ENCODE measurements around the gene PCDHA5. TPM values are rescaled to one million over a fixed set of nuclear protein-coding genes. Genes with fewer than 3 reads are reported as not detected.
A peak's percentile ranks its signal among the peaks of the same experiment; 100 is the strongest.
"Not testable (repeated sequence)": the region's sequence is repeated elsewhere in the genome, so short reads cannot be mapped to it uniquely, and the experiment has no call there.

Gene PCDHA5
- total RNA-seq, 1 experiment from 2014 or later: 0.40 TPM

DNA sequence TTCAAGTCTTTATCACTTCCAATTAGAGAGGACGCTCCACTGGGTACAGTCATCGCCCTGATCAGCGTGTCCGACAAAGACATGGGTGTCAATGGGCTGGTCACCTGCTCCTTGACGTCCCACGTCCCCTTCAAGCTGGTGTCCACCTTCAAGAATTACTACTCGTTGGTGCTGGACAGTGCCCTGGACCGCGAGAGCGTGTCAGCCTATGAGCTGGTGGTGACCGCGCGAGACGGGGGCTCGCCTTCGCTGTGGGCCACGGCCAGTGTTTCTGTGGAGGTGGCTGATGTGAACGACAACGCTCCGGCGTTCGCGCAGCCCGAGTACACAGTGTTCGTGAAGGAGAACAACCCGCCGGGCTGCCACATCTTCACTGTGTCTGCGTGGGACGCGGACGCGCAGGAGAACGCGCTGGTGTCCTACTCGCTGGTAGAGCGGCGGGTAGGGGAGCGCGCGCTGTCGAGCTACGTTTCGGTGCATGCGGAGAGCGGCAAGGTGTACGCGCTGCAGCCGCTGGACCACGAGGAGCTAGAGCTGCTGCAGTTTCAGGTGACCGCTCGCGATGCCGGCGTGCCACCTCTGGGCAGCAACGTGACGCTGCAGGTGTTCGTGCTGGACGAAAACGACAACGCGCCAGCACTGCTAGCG is 13.0 kb upstream of the PCDHA5 start:
- in situ Hi-C loops (cut with HindIII; ENCODE audit: low pct_unique_long_range_greater_than_20kb, low sequenced_read_pairs); DNase-seq (ENCODE audit: low read depth, low spot score): not testable (repeated sequence)

DNA sequence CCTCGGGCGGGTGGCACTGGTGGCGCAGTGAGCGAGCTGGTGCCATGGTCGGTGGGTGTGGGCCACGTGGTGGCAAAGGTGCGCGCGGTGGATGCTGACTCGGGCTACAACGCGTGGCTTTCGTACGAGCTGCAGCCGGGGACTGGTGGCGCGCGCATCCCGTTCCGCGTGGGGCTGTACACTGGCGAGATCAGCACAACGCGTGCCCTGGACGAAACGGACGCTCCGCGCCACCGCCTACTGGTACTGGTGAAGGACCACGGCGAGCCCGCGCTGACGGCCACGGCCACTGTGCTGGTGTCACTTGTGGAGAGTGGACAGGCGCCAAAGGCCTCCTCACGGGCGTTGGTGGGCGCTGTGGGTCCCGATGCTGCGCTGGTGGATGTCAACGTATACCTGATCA is 12.5 kb upstream of the PCDHA5 start:
- no peak for DNase-seq (ENCODE audit: low read depth, low spot score)

DNA sequence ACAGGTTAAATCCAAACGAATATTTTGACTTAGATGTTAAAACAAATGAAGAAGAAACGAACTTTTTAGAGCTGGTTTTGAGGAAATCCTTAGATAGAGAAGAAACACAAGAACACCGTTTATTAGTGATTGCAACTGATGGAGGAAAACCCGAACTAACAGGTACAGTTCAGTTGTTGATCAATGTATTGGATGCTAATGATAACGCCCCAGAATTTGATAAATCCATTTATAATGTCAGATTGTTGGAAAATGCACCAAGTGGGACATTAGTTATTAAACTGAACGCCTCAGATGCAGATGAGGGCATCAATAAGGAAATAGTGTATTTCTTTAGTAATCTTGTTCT is 842 bp downstream of the PCDHA5 start:
- DNase-seq (ENCODE audit: low read depth, low spot score): no peak
- in situ Hi-C loops (cut with HindIII; ENCODE audit: low pct_unique_long_range_greater_than_20kb, low sequenced_read_pairs): no loop called here

More for the DNA sequence above, 12.5 kb upstream of the PCDHA5 start:
- in situ Hi-C loops (cut with HindIII; ENCODE audit: low pct_unique_long_range_greater_than_20kb, low sequenced_read_pairs): no loop called here

DNA sequence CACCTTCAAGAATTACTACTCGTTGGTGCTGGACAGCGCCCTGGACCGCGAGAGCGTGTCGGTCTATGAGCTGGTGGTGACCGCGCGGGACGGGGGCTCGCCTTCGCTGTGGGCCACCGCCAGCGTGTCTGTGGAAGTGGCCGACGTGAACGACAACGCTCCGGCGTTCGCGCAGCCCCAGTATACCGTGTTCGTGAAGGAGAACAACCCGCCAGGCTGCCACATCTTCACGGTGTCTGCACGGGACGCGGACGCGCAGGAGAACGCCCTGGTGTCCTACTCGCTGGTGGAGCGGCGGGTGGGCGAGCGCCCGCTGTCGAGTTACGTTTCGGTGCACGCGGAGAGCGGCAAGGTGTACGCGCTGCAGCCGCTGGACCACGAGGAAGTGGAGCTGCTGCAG is 1.6 kb downstream of the PCDHA5 start:
- DNase-seq (ENCODE audit: low read depth, low spot score); in situ Hi-C loops (cut with HindIII; ENCODE audit: low pct_unique_long_range_greater_than_20kb, low sequenced_read_pairs): not testable (repeated sequence)

DNA sequence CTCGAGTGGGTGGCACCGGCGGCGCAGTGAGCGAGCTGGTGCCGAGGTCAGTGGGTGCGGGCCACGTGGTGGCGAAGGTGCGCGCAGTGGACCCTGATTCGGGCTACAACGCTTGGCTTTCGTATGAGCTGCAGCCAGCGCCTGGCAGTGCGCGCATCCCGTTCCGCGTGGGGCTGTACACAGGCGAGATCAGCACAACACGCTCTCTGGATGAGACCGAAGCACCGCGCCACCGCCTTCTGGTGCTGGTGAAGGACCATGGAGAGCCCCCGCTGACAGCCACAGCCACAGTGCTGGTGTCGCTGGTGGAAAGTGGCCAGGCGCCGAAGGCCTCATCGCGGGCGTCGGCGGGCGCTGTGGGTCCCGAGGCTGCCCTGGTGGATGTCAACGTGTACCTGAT is 2.1 kb downstream of the PCDHA5 start:
- in situ Hi-C loops (cut with HindIII; ENCODE audit: low pct_unique_long_range_greater_than_20kb, low sequenced_read_pairs): no loop called here
- no peak for DNase-seq (ENCODE audit: low read depth, low spot score)

DNA sequence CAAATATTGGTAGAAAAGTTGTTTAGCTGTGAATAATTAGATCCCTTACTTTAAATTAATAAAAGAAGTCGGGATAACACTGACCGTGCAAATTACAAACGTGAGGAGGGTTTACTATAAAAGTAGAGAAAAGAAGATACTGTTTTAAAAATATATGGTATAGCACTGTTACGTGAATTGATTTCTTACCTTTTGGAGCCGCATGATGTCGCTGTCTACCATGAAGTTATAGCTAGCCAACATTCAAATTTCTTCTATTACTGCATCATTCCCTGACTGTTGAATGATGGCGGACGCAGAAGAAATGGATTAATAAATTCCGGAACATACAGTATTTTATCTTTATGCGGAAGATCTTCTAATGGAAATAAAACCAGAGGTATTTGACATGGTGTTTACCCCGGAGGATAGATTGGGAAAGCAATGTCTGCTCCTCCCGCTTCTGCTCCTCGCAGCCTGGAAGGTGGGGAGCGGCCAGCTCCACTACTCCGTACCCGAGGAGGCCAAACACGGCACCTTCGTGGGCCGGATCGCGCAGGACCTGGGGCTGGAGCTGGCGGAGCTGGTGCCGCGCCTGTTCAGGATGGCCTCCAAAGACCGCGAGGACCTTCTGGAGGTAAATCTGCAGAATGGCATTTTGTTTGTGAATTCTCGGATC is 6.4 kb downstream of the PCDHA5 start, which contains the start of gene PCDHA6:
TSS of gene PCDHA6 (plus strand) at position 257 of the 658 bp plus-strand sequence. CDS start at position 389, 132 bp downstream.
- no peak for DNase-seq (ENCODE audit: low read depth, low spot score)
- in situ Hi-C loops (cut with HindIII; ENCODE audit: low pct_unique_long_range_greater_than_20kb, low sequenced_read_pairs): no loop called here

DNA sequence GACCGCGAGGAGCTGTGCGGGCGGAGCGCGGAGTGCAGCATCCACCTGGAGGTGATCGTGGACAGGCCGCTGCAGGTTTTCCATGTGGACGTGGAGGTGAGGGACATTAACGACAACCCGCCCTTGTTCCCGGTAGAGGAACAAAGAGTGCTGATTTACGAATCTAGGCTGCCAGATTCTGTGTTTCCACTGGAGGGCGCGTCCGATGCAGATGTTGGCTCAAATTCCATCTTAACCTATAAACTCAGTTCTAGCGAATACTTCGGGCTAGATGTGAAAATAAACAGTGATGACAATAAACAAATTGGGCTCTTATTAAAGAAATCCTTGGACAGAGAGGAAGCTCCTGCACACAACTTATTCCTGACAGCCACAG is 6.9 kb downstream of the PCDHA5 start:
- in situ Hi-C loops (cut with HindIII; ENCODE audit: low pct_unique_long_range_greater_than_20kb, low sequenced_read_pairs): no loop called here
- DNase-seq (ENCODE audit: low read depth, low spot score): no peak

DNA sequence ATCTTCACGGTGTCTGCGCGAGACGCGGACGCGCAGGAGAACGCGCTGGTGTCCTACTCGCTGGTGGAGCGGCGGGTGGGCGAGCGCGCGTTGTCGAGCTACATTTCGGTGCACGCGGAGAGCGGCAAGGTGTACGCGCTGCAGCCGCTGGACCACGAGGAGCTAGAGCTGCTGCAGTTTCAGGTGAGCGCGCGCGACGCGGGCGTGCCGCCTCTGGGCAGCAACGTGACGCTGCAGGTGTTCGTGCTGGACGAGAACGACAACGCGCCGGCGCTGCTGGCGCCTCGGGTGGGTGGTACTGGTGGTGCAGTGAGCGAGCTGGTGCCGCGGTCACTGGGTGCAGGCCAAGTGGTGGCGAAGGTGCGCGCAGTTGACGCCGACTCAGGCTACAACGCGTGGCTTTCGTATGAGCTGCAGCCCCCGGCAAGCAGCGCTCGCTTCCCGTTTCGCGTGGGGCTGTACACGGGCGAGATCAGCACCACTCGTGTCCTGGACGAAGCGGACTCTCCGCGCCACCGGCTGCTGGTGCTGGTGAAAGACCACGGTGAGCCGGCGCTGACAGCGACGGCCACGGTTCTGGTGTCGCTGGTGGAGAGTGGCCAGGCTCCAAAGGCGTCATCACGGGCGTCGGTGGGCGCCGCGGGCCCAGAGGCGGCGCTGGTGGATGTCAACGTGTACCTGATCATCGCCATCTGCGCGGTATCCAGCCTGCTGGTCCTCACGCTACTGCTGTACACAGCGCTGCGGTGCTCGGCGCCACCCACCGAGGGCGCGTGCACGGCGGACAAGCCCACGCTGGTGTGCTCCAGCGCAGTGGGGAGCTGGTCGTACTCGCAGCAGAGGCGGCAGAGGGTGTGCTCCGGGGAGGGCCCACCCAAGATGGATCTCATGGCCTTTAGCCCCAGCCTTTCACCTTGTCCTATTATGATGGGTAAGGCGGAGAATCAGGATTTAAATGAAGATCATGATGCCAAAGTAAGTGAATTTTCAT is 8.4 kb downstream of the PCDHA5 start:
- in situ Hi-C loops (cut with HindIII; ENCODE audit: low pct_unique_long_range_greater_than_20kb, low sequenced_read_pairs); DNase-seq (ENCODE audit: low read depth, low spot score): not testable (repeated sequence)

DNA sequence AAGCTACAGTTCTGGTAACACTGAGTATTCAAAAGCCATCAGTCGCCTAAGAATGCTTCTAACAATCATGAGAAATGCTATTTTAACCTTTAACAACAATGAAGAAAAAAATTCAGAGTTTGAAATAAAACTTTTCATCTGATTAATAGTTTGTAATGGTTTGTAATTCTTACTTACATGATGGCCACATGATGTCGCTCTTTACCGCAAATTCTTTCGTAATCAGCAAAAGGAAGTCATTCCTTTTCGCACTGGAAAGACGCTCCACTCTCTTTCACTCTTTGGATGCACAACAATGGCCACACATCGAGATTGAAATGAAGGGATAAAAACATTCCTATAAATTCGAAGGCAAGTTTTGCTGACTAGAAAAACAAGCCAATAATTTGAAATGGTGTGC is 12.6 kb downstream of the PCDHA5 start, which contains the start of gene PCDHA7:
TSS of gene PCDHA7 (plus strand) at position 277 of the 400 bp plus-strand sequence. CDS start at position 392, 115 bp downstream.
- in situ Hi-C loops (cut with HindIII; ENCODE audit: low pct_unique_long_range_greater_than_20kb, low sequenced_read_pairs): no loop called here
- DNase-seq (ENCODE audit: low read depth, low spot score): peak; percentile 64

DNA sequence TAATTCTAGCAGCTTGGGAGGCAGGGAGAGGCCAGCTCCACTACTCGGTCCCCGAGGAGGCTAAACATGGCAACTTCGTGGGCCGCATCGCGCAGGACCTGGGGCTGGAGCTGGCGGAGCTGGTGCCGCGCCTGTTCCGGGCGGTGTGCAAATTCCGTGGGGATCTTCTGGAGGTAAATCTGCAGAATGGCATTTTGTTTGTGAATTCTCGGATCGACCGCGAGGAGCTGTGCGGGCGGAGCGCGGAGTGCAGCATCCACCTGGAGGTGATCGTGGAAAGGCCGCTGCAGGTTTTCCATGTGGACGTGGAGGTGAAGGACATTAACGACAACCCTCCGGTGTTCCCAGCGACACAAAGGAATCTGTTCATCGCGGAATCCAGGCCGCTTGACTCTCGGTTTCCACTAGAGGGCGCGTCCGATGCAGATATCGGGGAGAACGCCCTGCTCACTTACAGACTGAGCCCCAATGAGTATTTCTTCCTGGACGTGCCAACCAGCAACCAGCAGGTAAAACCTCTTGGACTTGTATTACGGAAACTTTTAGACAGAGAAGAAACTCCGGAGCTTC is 13.1 kb downstream of the PCDHA5 start:
- DNase-seq (ENCODE audit: low read depth, low spot score): peak; percentile 39
- in situ Hi-C loops (cut with HindIII; ENCODE audit: low pct_unique_long_range_greater_than_20kb, low sequenced_read_pairs): not testable (repeated sequence)

DNA sequence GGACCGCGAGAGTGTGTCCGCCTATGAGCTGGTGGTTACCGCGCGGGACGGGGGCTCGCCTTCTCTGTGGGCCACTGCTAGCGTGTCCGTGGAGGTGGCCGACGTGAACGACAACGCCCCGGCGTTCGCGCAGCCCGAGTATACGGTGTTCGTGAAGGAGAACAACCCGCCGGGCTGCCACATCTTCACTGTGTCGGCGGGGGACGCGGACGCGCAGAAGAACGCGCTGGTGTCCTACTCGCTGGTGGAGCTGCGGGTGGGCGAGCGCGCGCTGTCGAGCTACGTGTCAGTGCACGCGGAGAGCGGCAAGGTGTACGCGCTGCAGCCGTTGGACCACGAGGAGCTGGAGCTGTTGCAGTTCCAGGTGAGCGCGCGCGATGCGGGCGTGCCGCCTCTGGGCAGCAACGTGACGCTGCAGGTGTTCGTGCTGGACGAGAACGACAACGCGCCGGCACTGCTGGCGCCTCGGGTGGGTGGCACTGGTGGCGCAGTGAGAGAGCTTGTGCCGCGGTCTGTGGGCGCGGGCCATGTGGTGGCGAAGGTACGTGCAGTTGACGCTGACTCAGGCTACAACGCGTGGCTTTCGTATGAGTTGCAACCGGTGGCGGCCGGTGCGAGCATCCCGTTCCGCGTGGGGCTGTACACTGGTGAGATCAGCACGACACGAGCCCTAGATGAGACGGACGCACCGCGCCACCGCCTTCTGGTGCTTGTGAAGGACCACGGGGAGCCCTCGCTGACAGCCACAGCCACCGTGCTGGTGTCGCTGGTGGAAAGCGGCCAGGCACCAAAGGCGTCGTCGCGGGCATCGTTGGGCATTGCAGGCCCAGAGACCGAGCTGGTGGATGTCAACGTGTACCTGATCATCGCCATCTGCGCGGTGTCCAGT is 14.5 kb downstream of the PCDHA5 start:
- in situ Hi-C loops (cut with HindIII; ENCODE audit: low pct_unique_long_range_greater_than_20kb, low sequenced_read_pairs): no loop called here
- no peak for DNase-seq (ENCODE audit: low read depth, low spot score)

DNA sequence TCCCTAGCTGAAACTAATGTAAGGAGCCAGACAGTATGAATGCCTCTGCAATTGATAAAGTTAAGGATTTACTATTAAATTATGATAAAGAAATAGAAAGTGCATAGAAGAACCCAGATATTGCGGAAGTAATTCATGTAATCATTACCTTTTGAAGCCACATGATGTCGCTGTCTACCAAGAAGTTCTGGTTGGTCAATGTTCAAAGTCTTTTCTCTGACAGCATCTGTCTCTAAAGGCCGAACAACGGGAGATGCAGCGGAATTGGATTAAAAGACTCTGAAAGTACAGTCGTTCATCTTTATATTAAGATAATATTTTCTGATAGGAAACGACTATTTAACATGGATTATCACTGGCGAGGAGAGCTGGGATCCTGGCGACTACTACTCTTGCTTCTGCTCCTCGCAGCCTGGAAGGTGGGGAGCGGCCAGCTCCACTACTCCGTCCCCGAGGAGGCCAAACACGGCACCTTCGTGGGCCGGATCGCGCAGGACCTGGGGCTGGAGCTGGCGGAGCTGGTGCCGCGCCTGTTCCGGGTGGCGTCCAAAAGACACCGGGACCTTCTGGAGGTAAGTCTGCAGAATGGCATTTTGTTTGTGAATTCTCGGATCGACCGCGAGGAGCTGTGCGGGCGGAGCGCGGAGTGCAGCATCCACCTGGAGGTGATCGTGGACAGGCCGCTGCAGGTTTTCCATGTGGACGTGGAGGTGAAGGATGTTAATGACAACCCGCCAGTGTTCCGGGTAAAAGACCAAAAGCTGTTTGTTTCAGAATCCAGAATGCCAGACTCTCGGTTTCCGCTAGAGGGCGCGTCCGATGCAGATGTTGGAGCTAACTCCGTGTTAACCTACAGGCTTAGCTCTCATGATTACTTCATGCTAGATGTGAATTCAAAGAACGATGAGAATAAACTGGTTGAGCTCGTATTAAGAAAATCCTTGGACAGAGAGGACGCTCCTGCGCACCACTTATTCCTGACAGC is 19.9 kb downstream of the PCDHA5 start, which contains the start of gene PCDHA8:
TSS of gene PCDHA8 (plus strand) at position 210 of the 985 bp plus-strand sequence. CDS start at position 345, 135 bp downstream.
- DNase-seq (ENCODE audit: low read depth, low spot score): peak; percentile 55

DNA sequence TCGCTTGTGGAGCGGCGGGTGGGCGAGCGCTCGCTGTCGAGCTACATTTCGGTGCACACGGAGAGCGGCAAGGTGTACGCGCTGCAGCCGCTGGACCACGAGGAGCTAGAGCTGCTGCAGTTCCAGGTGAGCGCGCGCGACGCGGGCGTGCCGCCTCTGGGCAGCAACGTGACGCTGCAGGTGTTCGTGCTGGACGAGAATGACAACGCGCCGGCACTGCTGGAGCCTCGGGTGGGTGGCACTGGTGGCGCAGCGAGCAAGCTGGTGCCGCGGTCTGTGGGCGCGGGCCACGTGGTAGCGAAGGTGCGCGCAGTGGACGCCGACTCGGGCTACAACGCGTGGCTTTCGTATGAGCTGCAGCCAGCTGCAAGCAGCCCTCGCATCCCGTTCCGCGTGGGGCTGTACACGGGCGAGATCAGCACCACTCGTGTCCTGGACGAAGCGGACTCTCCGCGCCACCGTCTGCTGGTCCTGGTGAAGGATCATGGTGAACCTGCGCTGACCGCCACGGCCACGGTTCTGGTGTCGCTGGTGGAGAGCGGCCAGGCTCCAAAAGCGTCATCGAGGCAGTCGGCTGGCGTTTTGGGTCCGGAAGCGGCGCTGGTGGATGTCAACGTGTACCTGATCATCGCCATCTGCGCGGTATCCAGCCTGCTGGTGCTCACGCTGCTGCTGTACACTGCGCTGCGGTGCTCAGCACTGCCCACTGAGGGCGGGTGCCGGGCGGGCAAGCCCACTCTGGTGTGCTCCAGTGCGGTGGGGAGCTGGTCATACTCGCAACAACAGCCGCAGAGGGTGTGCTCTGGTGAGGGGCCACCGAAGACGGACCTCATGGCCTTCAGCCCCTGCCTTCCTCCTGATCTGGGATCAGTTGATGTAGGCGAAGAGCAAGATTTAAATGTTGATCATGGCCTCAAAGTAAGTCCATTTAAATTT is 21.7 kb downstream of the PCDHA5 start:
- in situ Hi-C loops (cut with HindIII; ENCODE audit: low pct_unique_long_range_greater_than_20kb, low sequenced_read_pairs): no loop called here

More for the DNA sequence above, 19.9 kb downstream of the PCDHA5 start, which contains the start of gene PCDHA8:
- in situ Hi-C loops (cut with HindIII; ENCODE audit: low pct_unique_long_range_greater_than_20kb, low sequenced_read_pairs): no loop called here

DNA sequence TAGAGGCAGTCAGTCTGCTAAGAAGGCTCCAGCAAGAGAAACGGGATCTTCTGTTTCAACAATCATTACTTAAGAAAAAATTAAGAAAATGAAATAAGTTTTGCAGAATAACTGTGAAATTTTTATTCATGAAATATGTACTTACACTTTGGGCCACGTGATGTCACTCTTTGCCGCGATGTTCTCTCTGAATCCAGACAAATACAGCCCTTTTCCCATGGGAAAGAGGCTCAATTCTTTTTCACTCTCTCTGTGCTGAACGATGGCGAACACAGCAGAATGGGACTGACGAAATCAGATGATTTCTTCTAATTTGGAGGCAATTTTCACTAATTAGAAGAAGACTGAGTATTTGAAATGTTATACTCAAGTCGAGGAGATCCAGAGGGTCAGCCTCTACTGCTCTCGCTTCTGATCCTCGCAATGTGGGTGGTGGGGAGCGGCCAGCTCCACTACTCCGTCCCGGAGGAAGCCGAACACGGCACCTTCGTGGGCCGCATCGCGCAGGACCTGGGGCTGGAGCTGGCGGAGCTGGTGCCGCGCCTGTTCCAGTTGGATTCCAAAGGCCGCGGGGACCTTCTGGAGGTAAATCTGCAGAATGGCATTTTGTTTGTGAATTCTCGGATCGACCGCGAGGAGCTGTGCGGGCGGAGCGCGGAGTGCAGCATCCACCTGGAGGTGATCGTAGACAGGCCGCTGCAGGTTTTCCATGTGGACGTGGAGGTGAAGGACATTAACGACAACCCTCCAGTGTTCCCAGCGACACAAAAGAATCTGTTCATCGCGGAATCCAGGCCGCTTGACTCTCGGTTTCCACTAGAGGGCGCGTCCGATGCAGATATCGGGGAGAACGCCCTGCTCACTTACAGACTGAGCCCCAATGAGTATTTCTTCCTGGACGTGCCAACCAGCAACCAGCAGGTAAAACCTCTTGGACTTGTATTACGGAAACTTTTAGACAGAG is 27.0 kb downstream of the PCDHA5 start, which contains the start of gene PCDHA9:
TSS of gene PCDHA9 (plus strand) at position 244 of the 964 bp plus-strand sequence. CDS start at position 358, 114 bp downstream.
- DNase-seq (ENCODE audit: low read depth, low spot score); in situ Hi-C loops (cut with HindIII; ENCODE audit: low pct_unique_long_range_greater_than_20kb, low sequenced_read_pairs): not testable (repeated sequence)

More for the DNA sequence above, 21.7 kb downstream of the PCDHA5 start:
- DNase-seq (ENCODE audit: low read depth, low spot score): no peak

Measured in SK-MEL-5 (cell line).